ENCODE data around the gene AGA.

AGA gene

DNA sequence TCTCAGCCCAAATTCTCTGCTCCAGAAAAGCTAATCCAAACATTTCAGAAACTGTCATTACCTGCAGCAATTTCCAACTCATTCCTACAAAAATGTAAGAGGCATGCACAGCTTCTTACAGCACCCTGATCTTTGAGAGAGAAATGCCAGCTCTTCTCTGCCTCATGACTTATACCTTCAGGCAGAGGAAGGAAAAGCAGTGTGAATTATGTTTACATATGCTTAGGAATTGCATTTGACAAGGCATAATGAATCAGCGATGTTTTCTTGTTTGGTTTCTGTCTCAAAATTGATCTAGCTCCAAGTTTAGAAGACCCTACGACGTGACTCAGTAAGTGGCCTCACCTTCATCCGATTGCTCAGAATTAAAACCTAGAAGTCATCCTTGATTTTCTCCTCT is 21.8 kb upstream of the AGA start:
- Histone ChIP-seq H3K4me1 (ENCODE audit: control insufficient read depth, insufficient read depth, low read length) (no peaks in the 10 kb centered on the region), H3K27ac (ENCODE audit: extremely low read depth, low read depth, low read length) (no peak overlapping the region), H3K9me3 (ENCODE audit: control insufficient read depth, insufficient read depth, low read depth, low read length) (no peaks in the 10 kb centered on the region), H3K36me3 (ENCODE audit: control insufficient read depth in 2 of 2, insufficient read depth in 1 of 2, low read length in 2 of 2) (no peaks in the 10 kb centered on the region), H3K4me3 (ENCODE audit: low read depth, low read length) (no peak overlapping the region)
- ChIA-PET POLR2A (no interaction called here), CTCF (no interaction called here)
- TF ChIP-seq ZNF776 (tag by site-specific recombination; IDR thresholded peaks at IDR 0.05; ENCODE audit: borderline replicate concordance): no peak
- TF ChIP-seq, protein P1, sequence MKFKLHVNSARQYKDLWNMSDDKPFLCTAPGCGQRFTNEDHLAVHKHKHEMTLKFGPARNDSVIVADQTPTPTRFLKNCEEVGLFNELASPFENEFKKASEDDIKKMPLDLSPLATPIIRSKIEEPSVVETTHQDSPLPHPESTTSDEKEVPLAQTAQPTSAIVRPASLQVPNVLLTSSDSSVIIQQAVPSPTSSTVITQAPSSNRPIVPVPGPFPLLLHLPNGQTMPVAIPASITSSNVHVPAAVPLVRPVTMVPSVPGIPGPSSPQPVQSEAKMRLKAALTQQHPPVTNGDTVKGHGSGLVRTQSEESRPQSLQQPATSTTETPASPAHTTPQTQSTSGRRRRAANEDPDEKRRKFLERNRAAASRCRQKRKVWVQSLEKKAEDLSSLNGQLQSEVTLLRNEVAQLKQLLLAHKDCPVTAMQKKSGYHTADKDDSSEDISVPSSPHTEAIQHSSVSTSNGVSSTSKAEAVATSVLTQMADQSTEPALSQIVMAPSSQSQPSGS (tag by site-specific recombination; IDR thresholded peaks at IDR 0.05; ENCODE audit: low read depth): no peak
- TF ChIP-seq YY2 (tag by site-specific recombination; IDR thresholded peaks at IDR 0.05): no peak
- TF ChIP-seq GLIS2 (tag by site-specific recombination; IDR thresholded peaks at IDR 0.05): no peak
- TF ChIP-seq ZNF560 (tag by site-specific recombination; IDR thresholded peaks at IDR 0.05; ENCODE audit: borderline replicate concordance): no peak
- TF ChIP-seq, protein P2, sequence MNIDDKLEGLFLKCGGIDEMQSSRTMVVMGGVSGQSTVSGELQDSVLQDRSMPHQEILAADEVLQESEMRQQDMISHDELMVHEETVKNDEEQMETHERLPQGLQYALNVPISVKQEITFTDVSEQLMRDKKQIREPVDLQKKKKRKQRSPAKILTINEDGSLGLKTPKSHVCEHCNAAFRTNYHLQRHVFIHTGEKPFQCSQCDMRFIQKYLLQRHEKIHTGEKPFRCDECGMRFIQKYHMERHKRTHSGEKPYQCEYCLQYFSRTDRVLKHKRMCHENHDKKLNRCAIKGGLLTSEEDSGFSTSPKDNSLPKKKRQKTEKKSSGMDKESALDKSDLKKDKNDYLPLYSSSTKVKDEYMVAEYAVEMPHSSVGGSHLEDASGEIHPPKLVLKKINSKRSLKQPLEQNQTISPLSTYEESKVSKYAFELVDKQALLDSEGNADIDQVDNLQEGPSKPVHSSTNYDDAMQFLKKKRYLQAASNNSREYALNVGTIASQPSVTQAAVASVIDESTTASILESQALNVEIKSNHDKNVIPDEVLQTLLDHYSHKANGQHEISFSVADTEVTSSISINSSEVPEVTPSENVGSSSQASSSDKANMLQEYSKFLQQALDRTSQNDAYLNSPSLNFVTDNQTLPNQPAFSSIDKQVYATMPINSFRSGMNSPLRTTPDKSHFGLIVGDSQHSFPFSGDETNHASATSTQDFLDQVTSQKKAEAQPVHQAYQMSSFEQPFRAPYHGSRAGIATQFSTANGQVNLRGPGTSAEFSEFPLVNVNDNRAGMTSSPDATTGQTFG (tag by site-specific recombination; IDR thresholded peaks at IDR 0.05; ENCODE audit: borderline replicate concordance): no peak
- no peak for TF ChIP-seq HOXA7 (CRISPR knock-in tag; IDR thresholded peaks at IDR 0.05; ENCODE audit: borderline replicate concordance)
- TF ChIP-seq ZNF10 (tag by site-specific recombination; IDR thresholded peaks at IDR 0.05): no peak
- no peak for TF ChIP-seq ZNF423 (tag by site-specific recombination; IDR thresholded peaks at IDR 0.05)
- no peak for TF ChIP-seq ZNF391 (tag by site-specific recombination; IDR thresholded peaks at IDR 0.05; ENCODE audit: borderline replicate concordance, low read depth)
- TF ChIP-seq ZNF274 (IDR thresholded peaks at IDR 0.05; ENCODE audit: low read length): no peak
- no peak for TF ChIP-seq ZNF274 (tag by site-specific recombination; IDR thresholded peaks at IDR 0.05; ENCODE audit: borderline replicate concordance)
- no peak for TF ChIP-seq SP2 (tag by site-specific recombination; IDR thresholded peaks at IDR 0.05)
- TF ChIP-seq ZNF37A (tag by site-specific recombination; IDR thresholded peaks at IDR 0.05): no peak
- TF ChIP-seq, protein P3, sequence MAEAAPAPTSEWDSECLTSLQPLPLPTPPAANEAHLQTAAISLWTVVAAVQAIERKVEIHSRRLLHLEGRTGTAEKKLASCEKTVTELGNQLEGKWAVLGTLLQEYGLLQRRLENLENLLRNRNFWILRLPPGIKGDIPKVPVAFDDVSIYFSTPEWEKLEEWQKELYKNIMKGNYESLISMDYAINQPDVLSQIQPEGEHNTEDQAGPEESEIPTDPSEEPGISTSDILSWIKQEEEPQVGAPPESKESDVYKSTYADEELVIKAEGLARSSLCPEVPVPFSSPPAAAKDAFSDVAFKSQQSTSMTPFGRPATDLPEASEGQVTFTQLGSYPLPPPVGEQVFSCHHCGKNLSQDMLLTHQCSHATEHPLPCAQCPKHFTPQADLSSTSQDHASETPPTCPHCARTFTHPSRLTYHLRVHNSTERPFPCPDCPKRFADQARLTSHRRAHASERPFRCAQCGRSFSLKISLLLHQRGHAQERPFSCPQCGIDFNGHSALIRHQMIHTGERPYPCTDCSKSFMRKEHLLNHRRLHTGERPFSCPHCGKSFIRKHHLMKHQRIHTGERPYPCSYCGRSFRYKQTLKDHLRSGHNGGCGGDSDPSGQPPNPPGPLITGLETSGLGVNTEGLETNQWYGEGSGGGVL (tag by site-specific recombination; IDR thresholded peaks at IDR 0.05): no peak
- TF ChIP-seq ZNF837 (tag by site-specific recombination; IDR thresholded peaks at IDR 0.05): no peak
- TF ChIP-seq, protein P4, sequence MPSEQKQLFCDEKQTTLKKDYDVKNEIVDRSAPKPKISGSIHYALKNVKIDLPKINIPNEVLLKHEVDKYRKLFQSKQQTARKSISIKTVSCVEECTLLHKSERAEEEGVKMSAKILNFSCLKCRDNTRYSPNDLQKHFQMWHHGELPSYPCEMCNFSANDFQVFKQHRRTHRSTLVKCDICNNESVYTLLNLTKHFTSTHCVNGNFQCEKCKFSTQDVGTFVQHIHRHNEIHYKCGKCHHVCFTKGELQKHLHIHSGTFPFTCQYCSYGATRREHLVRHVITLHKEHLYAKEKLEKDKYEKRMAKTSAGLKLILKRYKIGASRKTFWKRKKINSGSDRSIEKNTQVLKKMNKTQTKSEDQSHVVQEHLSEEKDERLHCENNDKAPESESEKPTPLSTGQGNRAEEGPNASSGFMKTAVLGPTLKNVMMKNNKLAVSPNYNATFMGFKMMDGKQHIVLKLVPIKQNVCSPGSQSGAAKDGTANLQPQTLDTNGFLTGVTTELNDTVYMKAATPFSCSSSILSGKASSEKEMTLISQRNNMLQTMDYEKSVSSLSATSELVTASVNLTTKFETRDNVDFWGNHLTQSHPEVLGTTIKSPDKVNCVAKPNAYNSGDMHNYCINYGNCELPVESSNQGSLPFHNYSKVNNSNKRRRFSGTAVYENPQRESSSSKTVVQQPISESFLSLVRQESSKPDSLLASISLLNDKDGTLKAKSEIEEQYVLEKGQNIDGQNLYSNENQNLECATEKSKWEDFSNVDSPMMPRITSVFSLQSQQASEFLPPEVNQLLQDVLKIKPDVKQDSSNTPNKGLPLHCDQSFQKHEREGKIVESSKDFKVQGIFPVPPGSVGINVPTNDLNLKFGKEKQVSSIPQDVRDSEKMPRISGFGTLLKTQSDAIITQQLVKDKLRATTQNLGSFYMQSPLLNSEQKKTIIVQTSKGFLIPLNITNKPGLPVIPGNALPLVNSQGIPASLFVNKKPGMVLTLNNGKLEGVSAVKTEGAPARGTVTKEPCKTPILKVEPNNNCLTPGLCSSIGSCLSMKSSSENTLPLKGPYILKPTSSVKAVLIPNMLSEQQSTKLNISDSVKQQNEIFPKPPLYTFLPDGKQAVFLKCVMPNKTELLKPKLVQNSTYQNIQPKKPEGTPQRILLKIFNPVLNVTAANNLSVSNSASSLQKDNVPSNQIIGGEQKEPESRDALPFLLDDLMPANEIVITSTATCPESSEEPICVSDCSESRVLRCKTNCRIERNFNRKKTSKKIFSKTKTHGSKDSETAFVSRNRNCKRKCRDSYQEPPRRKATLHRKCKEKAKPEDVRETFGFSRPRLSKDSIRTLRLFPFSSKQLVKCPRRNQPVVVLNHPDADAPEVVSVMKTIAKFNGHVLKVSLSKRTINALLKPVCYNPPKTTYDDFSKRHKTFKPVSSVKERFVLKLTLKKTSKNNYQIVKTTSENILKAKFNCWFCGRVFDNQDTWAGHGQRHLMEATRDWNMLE (tag by site-specific recombination; conservative IDR thresholded peaks at IDR 0.05; ENCODE audit: low read depth): no peak

Measured in HEK293 (cell line).